Measurements from ENCODE around the gene LIPK.

Gene LIPK

DNA sequence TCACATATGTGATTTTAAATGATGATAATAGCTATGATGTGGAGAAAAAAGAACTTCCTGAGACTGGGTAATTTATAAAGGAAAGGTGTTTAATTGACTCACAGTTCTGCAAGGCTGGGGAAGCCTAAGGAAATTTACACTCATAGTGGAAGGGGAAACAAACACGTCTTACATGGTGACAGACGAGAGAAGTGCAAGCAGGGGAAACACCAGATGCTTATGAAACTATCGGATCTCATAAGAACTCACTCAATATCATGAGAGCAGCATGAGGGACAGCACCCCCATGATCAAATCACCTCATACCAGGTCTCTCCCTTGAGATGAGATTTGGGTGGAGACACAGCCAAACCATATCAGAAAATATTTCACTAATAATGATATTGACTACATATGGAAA, 49.7 kb downstream of the LIPK start:
- Histone ChIP-seq H3K27ac (ENCODE audit: low read depth, low read length) (no peak overlapping the region), H3K27me3 (ENCODE audit: insufficient read depth, low read length) (no peaks in the 10 kb centered on the region), H3K4me1 (ENCODE audit: insufficient read depth, low read length) (peaks cover 9% of the 10 kb centered on the region), H3K9ac (ENCODE audit: low read depth, low read length) (no peak overlapping the region), H3K4me3 (ENCODE audit: low read length) (no peak overlapping the region), H3K36me3 (ENCODE audit: insufficient read depth, low read length) (no peaks in the 10 kb centered on the region), H3K9me3 (ENCODE audit: insufficient read depth, low read depth, low read length) (no peaks in the 10 kb centered on the region)
- WGBS: 92% methylated on average over 3 of the region's 3 CpGs

DNA sequence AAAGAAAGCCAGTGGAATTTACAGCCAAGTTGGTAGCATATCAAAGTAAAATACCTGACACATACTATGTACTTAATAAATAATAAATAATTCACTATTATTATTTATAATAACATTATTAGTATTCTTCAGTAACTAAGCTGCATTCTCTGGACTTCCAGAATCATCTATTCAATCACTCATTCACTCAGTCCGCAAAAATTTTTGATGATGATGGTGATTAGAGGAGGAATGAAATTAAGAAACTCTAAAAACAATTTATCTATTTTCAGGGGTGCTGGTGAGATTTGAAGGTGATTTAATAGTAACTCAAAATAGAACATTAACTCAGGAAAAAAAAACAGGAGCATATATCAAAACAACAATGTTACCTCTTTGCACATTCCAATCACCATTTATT, 50.6 kb downstream of the LIPK start:
- Histone ChIP-seq H3K9me3 (ENCODE audit: insufficient read depth, low read depth, low read length) (no peaks in the 10 kb centered on the region), H3K27ac (ENCODE audit: low read depth, low read length) (no peak overlapping the region), H3K4me3 (ENCODE audit: low read length) (no peak overlapping the region), H3K9ac (ENCODE audit: low read depth, low read length) (no peak overlapping the region), H3K36me3 (ENCODE audit: insufficient read depth, low read length) (no peaks in the 10 kb centered on the region), H3K4me1 (ENCODE audit: insufficient read depth, low read length) (peaks cover 9% of the 10 kb centered on the region), H3K27me3 (ENCODE audit: insufficient read depth, low read length) (no peaks in the 10 kb centered on the region)
- WGBS: no CpG with 5 or more reads among the region's 1 CpG

DNA sequence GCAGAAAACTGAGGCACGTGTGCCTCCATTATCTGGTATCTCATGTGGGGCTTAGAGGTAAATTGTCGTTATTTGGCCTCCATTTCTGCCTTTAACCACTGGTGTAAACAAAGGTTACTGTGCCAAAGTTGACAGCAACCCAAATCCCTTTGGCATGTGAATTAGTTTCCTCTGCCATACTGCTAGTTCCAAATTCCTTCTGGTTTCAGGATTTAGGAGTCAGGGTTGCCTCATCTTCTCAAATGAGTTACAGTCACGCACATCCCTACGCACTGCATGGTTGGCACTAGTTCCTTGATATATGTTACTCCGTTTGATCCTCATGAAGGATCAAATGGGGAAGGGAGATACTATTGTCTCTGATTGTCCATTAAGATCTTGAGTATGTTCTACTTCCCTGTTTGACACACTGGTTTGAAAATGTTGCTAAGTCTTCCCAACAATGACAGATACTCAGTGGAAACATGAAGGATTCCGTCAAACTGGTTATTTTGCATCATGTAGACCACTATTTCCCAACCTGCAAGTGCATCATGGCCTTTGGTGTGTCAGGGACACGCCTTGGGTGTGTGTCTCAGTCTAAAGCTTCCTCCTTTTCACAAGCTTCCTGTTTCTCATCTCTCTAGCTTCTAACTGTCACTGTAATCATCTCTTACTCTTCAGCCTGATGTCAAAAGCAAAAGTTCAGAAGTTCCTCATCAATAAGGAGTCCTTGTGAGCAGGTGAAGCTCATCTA, 53.5 kb downstream of the LIPK start, which contains the start of gene LIPN:
TSS of gene LIPN (plus strand) at position 655 of the 736 bp plus-strand sequence. CDS start 1,386 bp downstream, outside the sequence.
- Histone ChIP-seq H3K36me3 (ENCODE audit: insufficient read depth, low read length) (no peaks in the 10 kb centered on the region), H3K9ac (ENCODE audit: low read depth, low read length) (no peak within 1 kb of the TSS), H3K27me3 (ENCODE audit: insufficient read depth, low read length) (no peaks in the 10 kb centered on the region), H3K4me1 (ENCODE audit: insufficient read depth, low read length) (peaks cover 9% of the 10 kb centered on the region), H3K4me3 (ENCODE audit: low read length) (no peak within 1 kb of the TSS), H3K27ac (ENCODE audit: low read depth, low read length) (no peak within 1 kb of the TSS), H3K9me3 (ENCODE audit: insufficient read depth, low read depth, low read length) (no peaks in the 10 kb centered on the region)
- 93% methylated on average over 7 of the region's 7 CpGs for WGBS

DNA sequence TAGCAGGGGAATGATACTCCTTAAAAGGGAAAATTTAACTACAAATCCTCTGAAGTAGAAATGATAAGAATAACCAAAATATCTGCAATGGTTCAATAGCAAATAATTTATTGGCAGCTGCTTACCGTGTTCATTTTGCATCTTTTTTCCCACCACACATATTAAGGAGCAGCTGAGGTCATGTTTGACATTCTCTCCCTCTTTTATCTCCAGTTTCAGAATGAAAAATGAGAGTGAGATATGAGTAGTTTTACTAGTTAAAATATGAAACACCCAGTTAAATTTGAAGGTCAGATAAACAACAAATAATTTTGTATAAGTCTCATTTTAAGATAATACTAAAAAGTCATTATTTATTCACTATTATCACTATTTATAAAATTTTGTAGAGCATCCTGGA, 56.9 kb downstream of the LIPK start:
- Histone ChIP-seq H3K4me1 (ENCODE audit: insufficient read depth, low read length) (no peaks in the 10 kb centered on the region), H3K27ac (ENCODE audit: low read depth, low read length) (no peak overlapping the region), H3K9me3 (ENCODE audit: insufficient read depth, low read depth, low read length) (no peaks in the 10 kb centered on the region), H3K36me3 (ENCODE audit: insufficient read depth, low read length) (no peaks in the 10 kb centered on the region), H3K9ac (ENCODE audit: low read depth, low read length) (no peak overlapping the region), H3K4me3 (ENCODE audit: low read length) (no peak overlapping the region), H3K27me3 (ENCODE audit: insufficient read depth, low read length) (no peaks in the 10 kb centered on the region)
- 87% methylated on average over 1 of the region's 1 CpG for WGBS

DNA sequence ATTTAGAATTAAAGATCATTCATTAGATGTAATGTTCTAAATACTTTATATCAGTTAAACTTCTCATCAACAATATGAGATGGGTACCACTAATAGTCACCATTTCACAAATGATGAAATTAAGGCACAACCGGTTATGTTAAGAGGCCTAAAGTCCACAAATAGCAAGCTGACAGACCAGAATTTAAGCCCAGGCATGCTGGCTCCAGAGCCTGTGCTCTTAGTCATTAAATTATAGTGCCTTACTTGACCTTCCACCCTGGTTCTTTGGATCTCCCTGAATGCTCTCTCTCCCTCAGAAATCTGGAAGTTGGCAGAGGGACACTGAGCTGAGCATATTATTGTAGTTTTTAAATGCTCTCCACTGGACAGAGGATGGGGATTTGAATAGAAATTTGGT, 57.4 kb downstream of the LIPK start:
- H3K36me3 ChIP-seq (ENCODE audit: insufficient read depth, low read length): no peaks in the 10 kb centered on the region
- H3K27me3 ChIP-seq (ENCODE audit: insufficient read depth, low read length): no peaks in the 10 kb centered on the region
- H3K9me3 ChIP-seq (ENCODE audit: insufficient read depth, low read depth, low read length): no peaks in the 10 kb centered on the region
- H3K4me1 ChIP-seq (ENCODE audit: insufficient read depth, low read length): no peaks in the 10 kb centered on the region
- 96% methylated on average over 1 of the region's 1 CpG for WGBS
- no peak overlapping the region for H3K9ac ChIP-seq (ENCODE audit: low read depth, low read length)
- no peak overlapping the region for H3K4me3 ChIP-seq (ENCODE audit: low read length)
- no peak overlapping the region for H3K27ac ChIP-seq (ENCODE audit: low read depth, low read length)

DNA sequence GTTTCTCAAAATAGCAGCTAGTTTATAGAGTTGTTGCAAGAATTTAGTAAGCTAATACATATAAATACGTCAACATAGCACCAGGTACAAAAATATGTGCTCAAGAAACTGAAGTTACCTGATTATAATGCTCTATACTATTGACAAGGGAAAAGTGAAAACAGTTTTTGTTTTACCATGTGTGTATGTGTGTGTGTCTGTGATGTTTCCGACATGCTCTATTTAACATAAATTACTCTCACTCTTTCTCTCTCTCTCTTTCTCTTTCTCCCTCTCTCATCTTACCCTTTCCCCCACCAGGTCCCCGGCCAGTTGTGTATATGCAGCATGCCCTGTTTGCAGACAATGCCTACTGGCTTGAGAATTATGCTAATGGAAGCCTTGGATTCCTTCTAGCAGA, 58.1 kb downstream of the LIPK start:
- H3K36me3 ChIP-seq (ENCODE audit: insufficient read depth, low read length): no peaks in the 10 kb centered on the region
- WGBS: 83% methylated on average over 1 of the region's 3 CpGs
- no peaks in the 10 kb centered on the region for H3K4me1 ChIP-seq (ENCODE audit: insufficient read depth, low read length)
- H3K9ac ChIP-seq (ENCODE audit: low read depth, low read length): no peak overlapping the region
- no peak overlapping the region for H3K27ac ChIP-seq (ENCODE audit: low read depth, low read length)
- H3K4me3 ChIP-seq (ENCODE audit: low read length): no peak overlapping the region
- H3K27me3 ChIP-seq (ENCODE audit: insufficient read depth, low read length): no peaks in the 10 kb centered on the region
- no peaks in the 10 kb centered on the region for H3K9me3 ChIP-seq (ENCODE audit: insufficient read depth, low read depth, low read length)

DNA sequence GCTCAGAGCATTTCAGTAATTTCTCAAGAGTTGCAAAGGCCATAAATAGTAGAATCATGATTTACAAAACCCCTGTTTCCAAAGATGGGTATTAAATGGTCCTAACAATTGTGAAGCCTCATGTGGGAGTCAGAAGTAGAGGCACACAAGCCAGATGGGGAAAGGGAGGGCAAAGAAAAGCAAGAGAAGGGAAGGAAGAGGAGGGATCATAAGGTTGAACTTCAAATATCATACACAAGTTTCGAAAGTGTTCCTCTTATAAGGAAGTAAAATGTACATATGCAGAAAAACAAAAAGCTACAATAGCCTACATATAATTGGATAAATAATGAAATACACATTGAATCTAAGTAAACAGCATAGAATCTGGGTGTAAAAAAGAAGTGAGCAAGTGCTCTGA, 59.8 kb downstream of the LIPK start:
- no peaks in the 10 kb centered on the region for H3K4me1 ChIP-seq (ENCODE audit: insufficient read depth, low read length)
- no CpG with 5 or more reads among the region's 1 CpG for WGBS
- H3K36me3 ChIP-seq (ENCODE audit: insufficient read depth, low read length): no peaks in the 10 kb centered on the region
- no peaks in the 10 kb centered on the region for H3K27me3 ChIP-seq (ENCODE audit: insufficient read depth, low read length)
- H3K4me3 ChIP-seq (ENCODE audit: low read length): no peak overlapping the region
- no peak overlapping the region for H3K9ac ChIP-seq (ENCODE audit: low read depth, low read length)
- no peak overlapping the region for H3K27ac ChIP-seq (ENCODE audit: low read depth, low read length)
- no peaks in the 10 kb centered on the region for H3K9me3 ChIP-seq (ENCODE audit: insufficient read depth, low read depth, low read length)

DNA sequence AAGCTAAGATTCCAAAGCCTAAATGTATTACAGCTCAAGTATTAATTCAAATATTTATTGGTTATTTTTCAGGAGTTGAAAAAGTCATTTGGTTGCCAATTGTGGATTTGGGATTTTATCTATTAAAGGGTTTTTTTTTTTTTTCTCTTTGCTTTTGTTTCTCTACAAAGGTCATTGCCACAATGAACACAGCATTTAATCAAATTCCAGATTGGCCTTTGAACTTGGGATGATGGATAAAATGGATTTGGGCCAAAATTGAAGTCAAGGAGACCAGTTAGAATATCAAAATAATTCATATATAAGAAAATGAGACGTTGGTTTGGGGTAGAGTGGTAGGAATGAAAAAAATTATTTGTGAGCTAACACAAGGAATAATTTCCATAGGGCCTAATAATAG, 63.3 kb downstream of the LIPK start:
- H3K27ac ChIP-seq (ENCODE audit: low read depth, low read length): no peak overlapping the region
- no peaks in the 10 kb centered on the region for H3K27me3 ChIP-seq (ENCODE audit: insufficient read depth, low read length)
- H3K9me3 ChIP-seq (ENCODE audit: insufficient read depth, low read depth, low read length): no peaks in the 10 kb centered on the region
- no peak overlapping the region for H3K9ac ChIP-seq (ENCODE audit: low read depth, low read length)
- WGBS: 86% methylated on average over 1 of the region's 1 CpG
- H3K4me3 ChIP-seq (ENCODE audit: low read length): no peak overlapping the region
- H3K36me3 ChIP-seq (ENCODE audit: insufficient read depth, low read length): no peaks in the 10 kb centered on the region
- H3K4me1 ChIP-seq (ENCODE audit: insufficient read depth, low read length): no peaks in the 10 kb centered on the region

DNA sequence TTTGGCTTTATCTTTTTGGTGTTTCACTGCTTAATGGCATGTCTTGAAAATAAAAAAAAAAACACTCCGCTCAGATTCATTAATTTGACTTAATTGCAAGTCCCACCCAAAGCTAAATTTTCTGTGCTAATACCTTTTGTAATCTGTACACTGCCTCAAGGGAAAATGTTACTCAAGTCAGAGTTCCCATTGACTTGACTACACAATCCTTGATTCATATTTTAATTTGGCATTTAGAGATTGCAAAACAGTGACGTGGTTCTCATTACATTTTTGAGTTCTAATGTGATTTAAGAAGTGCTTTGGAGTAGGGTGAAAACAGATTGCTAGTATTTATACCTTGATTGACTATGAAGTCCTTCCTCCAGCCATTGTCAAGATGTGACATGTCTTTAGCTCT, 75.2 kb downstream of the LIPK start:
- WGBS: 89% methylated on average over 2 of the region's 2 CpGs
- no peak overlapping the region for H3K9ac ChIP-seq (ENCODE audit: low read depth, low read length)
- H3K27ac ChIP-seq (ENCODE audit: low read depth, low read length): no peak overlapping the region
- no peaks in the 10 kb centered on the region for H3K36me3 ChIP-seq (ENCODE audit: insufficient read depth, low read length)
- H3K27me3 ChIP-seq (ENCODE audit: insufficient read depth, low read length): no peaks in the 10 kb centered on the region
- H3K4me3 ChIP-seq (ENCODE audit: low read length): no peak overlapping the region
- H3K9me3 ChIP-seq (ENCODE audit: insufficient read depth, low read depth, low read length): no peaks in the 10 kb centered on the region
- no peaks in the 10 kb centered on the region for H3K4me1 ChIP-seq (ENCODE audit: insufficient read depth, low read length)

DNA sequence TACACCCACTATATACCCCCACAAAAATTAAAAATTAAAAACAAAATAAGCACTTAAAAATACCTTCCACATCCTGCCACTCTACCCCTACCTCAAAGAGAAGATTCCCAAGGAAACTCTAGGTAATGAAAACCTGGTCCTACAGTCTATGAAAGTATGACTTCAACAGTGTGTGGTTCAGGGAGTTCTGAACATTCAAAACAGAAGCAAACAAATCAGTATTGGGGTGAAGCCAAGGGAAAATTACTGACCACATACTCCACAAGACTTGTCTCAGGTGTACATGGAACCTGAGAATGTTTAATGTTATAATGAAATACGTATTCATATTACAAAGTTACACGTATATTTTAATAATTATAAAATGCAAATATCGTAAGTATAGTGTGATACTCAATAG, 76.2 kb downstream of the LIPK start:
- Histone ChIP-seq H3K36me3 (ENCODE audit: insufficient read depth, low read length) (no peaks in the 10 kb centered on the region), H3K4me1 (ENCODE audit: insufficient read depth, low read length) (no peaks in the 10 kb centered on the region), H3K27me3 (ENCODE audit: insufficient read depth, low read length) (no peaks in the 10 kb centered on the region), H3K27ac (ENCODE audit: low read depth, low read length) (no peak overlapping the region), H3K9me3 (ENCODE audit: insufficient read depth, low read depth, low read length) (no peaks in the 10 kb centered on the region), H3K9ac (ENCODE audit: low read depth, low read length) (no peak overlapping the region), H3K4me3 (ENCODE audit: low read length) (no peak overlapping the region)
- WGBS: no CpG with 5 or more reads among the region's 3 CpGs

DNA sequence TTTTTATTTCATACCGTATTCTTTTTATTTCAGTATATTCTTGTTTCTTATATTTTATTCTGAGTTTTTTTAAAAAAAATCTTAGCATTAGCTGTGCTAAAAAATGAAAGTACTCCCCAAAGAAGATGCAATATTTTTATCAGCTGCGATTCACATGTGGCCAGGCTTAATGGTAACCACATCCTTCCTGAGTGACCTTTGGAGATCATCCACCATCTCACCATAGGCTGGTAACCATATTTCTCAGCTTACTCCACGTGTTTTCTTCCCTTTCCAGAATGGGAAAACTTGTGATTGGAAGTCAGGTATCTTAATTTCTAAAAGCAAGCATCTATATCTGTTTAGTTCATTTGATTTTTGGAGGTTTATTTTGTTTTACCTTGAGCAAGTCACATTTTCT, 77.7 kb downstream of the LIPK start:
- H3K27me3 ChIP-seq (ENCODE audit: insufficient read depth, low read length): no peaks in the 10 kb centered on the region
- no peaks in the 10 kb centered on the region for H3K36me3 ChIP-seq (ENCODE audit: insufficient read depth, low read length)
- no peaks in the 10 kb centered on the region for H3K4me1 ChIP-seq (ENCODE audit: insufficient read depth, low read length)
- 98% methylated on average over 1 of the region's 3 CpGs for WGBS
- no peak overlapping the region for H3K4me3 ChIP-seq (ENCODE audit: low read length)
- H3K27ac ChIP-seq (ENCODE audit: low read depth, low read length): no peak overlapping the region
- H3K9me3 ChIP-seq (ENCODE audit: insufficient read depth, low read depth, low read length): no peaks in the 10 kb centered on the region
- no peak overlapping the region for H3K9ac ChIP-seq (ENCODE audit: low read depth, low read length)
